Peyer's patch (tissue), 4 donors: ENCODE results near the gene OR6V1. TPM values are rescaled to one million over a fixed set of nuclear protein-coding genes. Genes with fewer than 3 reads are reported as not detected.

Experiments
- DNase-seq, 3 donors: peaks; one replicate each; pipeline ENCODE4 v3.0.0-alpha.2; 2017 to 2019
- H3K27ac ChIP-seq, 4 donors: fragments of 200-600 bp; sonication (generic); one replicate each; pipeline ENCODE4 v1.5.1; 2016 to 2019
- H3K27me3 ChIP-seq, 2 donors: fragments of 200-600 bp; sonication (generic); one replicate each; pipeline ENCODE4 v1.5.1; 2019
- H3K36me3 ChIP-seq, 3 donors: fragments of 200-600 bp; sonication (generic); one replicate each; pipeline ENCODE4 v1.5.1; 2016 to 2019
- H3K4me1 ChIP-seq, 4 donors: fragments of 200-600 bp; sonication (generic); one replicate each; pipeline ENCODE4 v1.5.1; 2016 to 2019
- H3K4me3 ChIP-seq, 4 donors: fragments of 200-600 bp; sonication (generic); 1 replicate in 3 of 4; 2 replicates in 1 of 4; pipeline ENCODE4 v1.5.1; 2016 to 2019; ENCODE audit warnings: mild to moderate bottlenecking in 1 of 4
- H3K9me3 ChIP-seq, 4 donors: fragments of 200-600 bp; sonication (generic); one replicate each; pipeline ENCODE4 v1.5.1; 2016 to 2019; ENCODE audit warnings: mild to moderate bottlenecking in 1 of 4
- POLR2A ChIP-seq, 2 donors: fragments of 450-650 bp; IDR thresholded peaks; one replicate each; pipeline ENCODE4 v1.5.1; 2017; ENCODE audit warnings: antibody characterized with exemption in 2 of 2, mild to moderate bottlenecking in 2 of 2, moderate library complexity in 2 of 2
- total RNA-seq, 4 donors: library from RNA; depleted of rRNA; stranded (reverse); fragments of >200 nt; gene quantifications; one replicate each; pipeline ENCODE4 v1.1.0, GENCODE V29; 2016
- TF ChIP-seq, protein P1 (sequence below), 6 experiments: fragments of 450-650 bp in 4 of 6; fragments of 200-600 bp in 2 of 6; sonication (generic) in 1 of 6; IDR thresholded peaks; one replicate each; pipeline ENCODE4 v1.5.1; 2017 to 2019; ENCODE audit warnings: antibody characterized with exemption in 6 of 6, mild to moderate bottlenecking in 3 of 6, moderate library complexity in 1 of 6

The OR6V1 gene
- total RNA-seq, 4 donors from 2014 or later, result not detected

DNA sequence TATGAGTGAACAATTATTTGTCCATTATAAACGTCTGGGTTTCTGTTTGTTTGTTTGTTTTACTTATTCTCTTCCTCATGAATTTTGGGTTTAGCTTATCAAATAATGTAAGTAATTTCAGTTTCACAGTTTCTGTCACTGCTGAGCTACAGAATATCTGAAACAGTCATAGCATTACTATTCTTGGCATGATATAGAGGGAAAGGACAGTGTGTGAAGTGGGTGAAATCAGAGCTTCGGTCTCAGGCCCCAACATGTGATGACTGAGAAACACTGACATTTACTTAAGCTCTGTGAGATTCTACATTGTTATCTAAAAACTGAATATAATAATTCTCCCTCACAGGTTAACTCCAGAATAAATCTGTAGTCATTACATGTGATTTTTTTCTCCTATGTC is 8.8 kb upstream of the OR6V1 start:
- TF ChIP-seq, protein P1, sequence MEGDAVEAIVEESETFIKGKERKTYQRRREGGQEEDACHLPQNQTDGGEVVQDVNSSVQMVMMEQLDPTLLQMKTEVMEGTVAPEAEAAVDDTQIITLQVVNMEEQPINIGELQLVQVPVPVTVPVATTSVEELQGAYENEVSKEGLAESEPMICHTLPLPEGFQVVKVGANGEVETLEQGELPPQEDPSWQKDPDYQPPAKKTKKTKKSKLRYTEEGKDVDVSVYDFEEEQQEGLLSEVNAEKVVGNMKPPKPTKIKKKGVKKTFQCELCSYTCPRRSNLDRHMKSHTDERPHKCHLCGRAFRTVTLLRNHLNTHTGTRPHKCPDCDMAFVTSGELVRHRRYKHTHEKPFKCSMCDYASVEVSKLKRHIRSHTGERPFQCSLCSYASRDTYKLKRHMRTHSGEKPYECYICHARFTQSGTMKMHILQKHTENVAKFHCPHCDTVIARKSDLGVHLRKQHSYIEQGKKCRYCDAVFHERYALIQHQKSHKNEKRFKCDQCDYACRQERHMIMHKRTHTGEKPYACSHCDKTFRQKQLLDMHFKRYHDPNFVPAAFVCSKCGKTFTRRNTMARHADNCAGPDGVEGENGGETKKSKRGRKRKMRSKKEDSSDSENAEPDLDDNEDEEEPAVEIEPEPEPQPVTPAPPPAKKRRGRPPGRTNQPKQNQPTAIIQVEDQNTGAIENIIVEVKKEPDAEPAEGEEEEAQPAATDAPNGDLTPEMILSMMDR (IDR thresholded peaks at IDR 0.05), result no peak
- TF ChIP-seq POLR2A (IDR thresholded peaks at IDR 0.05), result no peak
- Histone ChIP-seq H3K27me3 (no peaks in the 10 kb centered on the region), H3K9me3 (no peaks in the 10 kb centered on the region), H3K4me1 (peaks cover 0 to 4% (median 0%) of the 10 kb centered on the region in 4 donors), H3K27ac (no peak overlapping the region), H3K36me3 (no peaks in the 10 kb centered on the region), H3K4me3 (no peak overlapping the region)
- DNase-seq, result no peak

DNA sequence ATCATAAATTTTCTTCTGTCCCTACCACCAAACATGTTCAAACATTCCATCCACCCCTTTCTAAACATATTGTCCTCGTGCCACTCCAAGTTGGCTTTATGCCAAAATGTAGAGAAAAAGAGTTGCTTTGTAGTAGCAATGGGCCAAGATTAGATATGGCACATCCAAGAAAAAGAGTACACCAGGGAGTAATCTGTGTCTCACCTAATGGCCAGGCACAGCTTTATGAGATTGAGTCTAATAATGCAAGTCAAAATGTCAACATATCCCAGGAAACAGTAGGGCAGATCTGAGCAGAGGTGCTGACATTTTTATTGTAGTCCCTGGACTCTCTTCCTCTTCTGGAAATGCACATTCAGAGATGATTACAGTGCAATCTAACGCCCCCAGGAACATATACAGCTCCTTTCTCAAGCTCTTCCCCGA is 5.7 kb upstream of the OR6V1 start:
- TF ChIP-seq, protein P1 (IDR thresholded peaks at IDR 0.05), result no peak
- TF ChIP-seq POLR2A (IDR thresholded peaks at IDR 0.05), result no peak
- H3K27me3 ChIP-seq, result no peaks in the 10 kb centered on the region
- no peak for DNase-seq
- no peaks in the 10 kb centered on the region for H3K36me3 ChIP-seq
- H3K27ac ChIP-seq, result no peak overlapping the region
- no peak overlapping the region for H3K4me3 ChIP-seq
- H3K9me3 ChIP-seq, result no peaks in the 10 kb centered on the region
- peaks cover 0 to 4% (median 0%) of the 10 kb centered on the region in 4 donors for H3K4me1 ChIP-seq

DNA sequence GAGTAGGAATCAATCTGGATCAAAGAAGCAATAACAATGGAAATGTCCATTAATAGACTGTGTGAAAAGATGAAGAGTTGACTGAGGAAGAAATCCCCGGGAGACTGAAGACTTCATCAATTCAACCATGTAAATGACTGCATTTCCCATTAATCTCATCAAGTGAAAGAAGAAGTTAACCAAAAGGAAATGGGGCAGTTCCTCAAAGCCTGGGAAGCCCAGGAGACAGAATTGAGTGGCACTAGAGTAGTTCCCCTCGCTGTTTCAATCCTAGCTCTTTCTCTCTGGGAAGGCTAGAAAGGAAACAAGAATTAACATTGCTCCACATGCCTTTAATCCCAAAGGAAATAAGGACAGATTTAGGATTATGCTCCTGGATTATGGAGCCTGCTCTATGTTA is 4.8 kb upstream of the OR6V1 start:
- Histone ChIP-seq H3K4me3 (no peak overlapping the region), H3K4me1 (peaks cover 0 to 4% (median 0%) of the 10 kb centered on the region in 4 donors), H3K27ac (no peak overlapping the region), H3K9me3 (no peaks in the 10 kb centered on the region), H3K36me3 (no peaks in the 10 kb centered on the region), H3K27me3 (no peaks in the 10 kb centered on the region)
- no peak for DNase-seq
- no peak for TF ChIP-seq POLR2A (IDR thresholded peaks at IDR 0.05)
- TF ChIP-seq, protein P1 (IDR thresholded peaks at IDR 0.05), result no peak

DNA sequence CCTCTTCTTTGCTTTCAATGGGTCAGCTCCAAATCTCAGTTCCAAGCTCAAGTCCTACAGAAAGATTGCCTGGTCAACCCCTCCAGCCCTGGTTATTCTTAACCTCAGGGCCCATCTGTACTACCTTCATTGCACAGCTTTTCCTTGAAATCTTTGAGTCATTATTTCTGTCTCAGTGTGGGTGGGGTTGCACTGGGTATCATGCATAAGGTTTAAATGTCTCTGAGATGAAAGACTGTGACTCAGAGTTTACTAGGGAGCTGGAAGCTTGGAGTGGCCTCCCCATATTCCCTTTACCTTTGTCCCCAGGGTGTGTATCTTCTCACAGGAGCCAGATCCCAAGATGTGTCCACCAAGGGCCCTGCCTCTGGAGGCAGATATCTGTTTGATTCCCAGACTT is 3.3 kb upstream of the OR6V1 start:
- no peak overlapping the region for H3K27ac ChIP-seq
- no peak for TF ChIP-seq POLR2A (IDR thresholded peaks at IDR 0.05)
- TF ChIP-seq, protein P1 (IDR thresholded peaks at IDR 0.05), result no peak
- H3K4me1 ChIP-seq, result no peaks in the 10 kb centered on the region
- H3K4me3 ChIP-seq, result no peak overlapping the region
- no peaks in the 10 kb centered on the region for H3K27me3 ChIP-seq
- H3K36me3 ChIP-seq, result no peaks in the 10 kb centered on the region
- no peaks in the 10 kb centered on the region for H3K9me3 ChIP-seq
- DNase-seq, result no peak

DNA sequence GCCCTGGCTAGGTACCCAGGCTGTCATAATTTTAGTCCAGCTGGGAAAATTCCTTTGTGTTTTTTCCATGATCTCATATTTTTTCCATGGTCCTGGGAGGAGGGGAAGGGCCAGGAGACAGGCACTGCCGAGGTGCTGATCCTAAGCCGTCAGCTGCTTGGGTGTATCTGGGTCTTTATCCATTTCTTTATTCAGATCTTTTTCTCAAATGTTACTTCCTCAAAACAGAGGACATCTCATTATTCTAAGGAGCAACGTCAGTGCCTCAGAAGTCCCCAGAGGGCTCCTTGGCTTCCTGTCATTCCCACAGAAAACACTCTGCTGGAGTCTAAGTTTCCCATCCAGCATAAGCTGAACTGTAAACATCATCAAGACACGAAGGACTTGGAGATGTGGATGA is 2.8 kb upstream of the OR6V1 start:
- no peaks in the 10 kb centered on the region for H3K27me3 ChIP-seq
- no peaks in the 10 kb centered on the region for H3K4me1 ChIP-seq
- no peak overlapping the region for H3K4me3 ChIP-seq
- H3K9me3 ChIP-seq, result no peaks in the 10 kb centered on the region
- TF ChIP-seq POLR2A (IDR thresholded peaks at IDR 0.05), result no peak
- TF ChIP-seq, protein P1 (IDR thresholded peaks at IDR 0.05), result no peak
- no peaks in the 10 kb centered on the region for H3K36me3 ChIP-seq
- H3K27ac ChIP-seq, result no peak overlapping the region
- no peak for DNase-seq

DNA sequence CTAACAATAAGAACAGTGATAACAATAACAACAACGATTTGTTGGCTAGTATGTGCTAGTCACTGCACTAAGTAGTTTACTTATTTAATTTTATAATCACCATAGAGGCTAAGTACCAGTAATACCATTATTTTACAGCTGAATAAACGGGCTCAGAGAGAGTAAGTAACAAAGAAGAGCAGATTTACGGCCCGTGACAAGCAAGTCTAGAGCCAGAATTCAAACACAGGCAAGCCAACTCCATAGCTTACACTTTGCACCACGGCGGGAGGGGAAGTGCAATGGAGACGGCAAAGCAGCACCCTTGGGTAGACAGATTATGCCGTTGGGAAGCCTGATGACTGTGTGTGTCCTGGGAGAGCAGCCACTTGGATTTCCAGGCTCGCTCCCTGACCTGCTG is 1.2 kb upstream of the OR6V1 start:
- TF ChIP-seq, protein P1 (IDR thresholded peaks at IDR 0.05), result no peak
- no peak for TF ChIP-seq POLR2A (IDR thresholded peaks at IDR 0.05)
- H3K36me3 ChIP-seq, result no peaks in the 10 kb centered on the region

More for the DNA sequence above, 1.2 kb upstream of the OR6V1 start:
- Histone ChIP-seq H3K4me3 (no peak overlapping the region), H3K4me1 (no peaks in the 10 kb centered on the region), H3K9me3 (no peaks in the 10 kb centered on the region), H3K27ac (no peak overlapping the region), H3K27me3 (no peaks in the 10 kb centered on the region)
- DNase-seq, result no peak
